HFF-Myc (cell line): Measurements from ENCODE around the gene MPI.

Source experiments
- DNase-seq: peaks from one replicate; pipeline ENCODE4 v3.0.0-alpha.2; 2011; ENCODE audit warnings: low read depth; ENCODE audit errors: extremely low read depth
- H3K4me3 ChIP-seq: replicated peaks from 2 replicates; pipeline ENCODE4 v1.5.1; 2011; ENCODE audit warnings: low read depth, mild to moderate bottlenecking, control low read depth, low read length
- TF ChIP-seq, protein P1 (sequence below): IDR thresholded peaks from 2 replicates; pipeline ENCODE4 v1.5.1; 2012; ENCODE audit warnings: mild to moderate bottlenecking, low read depth, low read length, control low read depth; ENCODE audit errors: missing control alignments

The MPI gene, protein sequence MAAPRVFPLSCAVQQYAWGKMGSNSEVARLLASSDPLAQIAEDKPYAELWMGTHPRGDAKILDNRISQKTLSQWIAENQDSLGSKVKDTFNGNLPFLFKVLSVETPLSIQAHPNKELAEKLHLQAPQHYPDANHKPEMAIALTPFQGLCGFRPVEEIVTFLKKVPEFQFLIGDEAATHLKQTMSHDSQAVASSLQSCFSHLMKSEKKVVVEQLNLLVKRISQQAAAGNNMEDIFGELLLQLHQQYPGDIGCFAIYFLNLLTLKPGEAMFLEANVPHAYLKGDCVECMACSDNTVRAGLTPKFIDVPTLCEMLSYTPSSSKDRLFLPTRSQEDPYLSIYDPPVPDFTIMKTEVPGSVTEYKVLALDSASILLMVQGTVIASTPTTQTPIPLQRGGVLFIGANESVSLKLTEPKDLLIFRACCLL

DNA sequence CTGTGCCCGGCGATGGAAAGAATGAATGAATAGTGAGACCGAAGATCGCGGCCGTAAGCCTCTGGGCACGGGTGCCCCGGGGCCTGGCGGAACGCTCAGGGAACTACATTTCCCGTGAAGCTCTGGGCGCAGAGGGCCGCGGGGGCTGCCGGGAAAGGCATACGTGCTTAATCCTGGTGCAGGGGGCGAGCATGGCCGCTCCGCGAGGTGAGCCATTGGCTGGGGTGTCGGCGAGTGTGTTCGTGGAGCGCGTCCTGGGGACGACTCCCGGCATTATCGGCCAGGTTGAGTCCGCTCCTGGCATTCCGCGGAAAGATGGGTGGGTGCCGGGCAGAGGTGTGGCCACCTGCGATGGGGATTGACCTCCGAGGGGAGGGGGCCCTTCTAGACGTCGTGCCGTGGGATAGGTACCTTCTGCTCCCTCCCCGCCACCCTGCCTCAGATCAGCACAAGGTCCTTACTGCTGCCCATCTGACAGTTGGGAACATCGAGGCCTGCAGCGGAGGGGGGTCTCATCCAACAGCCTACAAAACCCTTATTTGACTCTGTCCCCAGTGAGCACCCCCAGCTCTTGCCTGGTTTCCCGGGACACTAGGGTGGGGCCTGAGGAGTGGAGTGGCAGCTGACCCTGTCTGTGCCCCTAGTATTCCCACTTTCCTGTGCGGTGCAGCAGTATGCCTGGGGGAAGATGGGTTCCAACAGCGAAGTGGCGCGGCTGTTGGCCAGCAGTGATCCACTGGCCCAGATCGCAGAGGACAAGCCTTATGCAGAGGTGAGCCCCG, at the start of gene MPI:
Gene MPI (plus strand): TSS at position 160 of the 782 bp plus-strand sequence. CDS start 32 bp downstream, at position 192.
- DNase-seq = peak; percentile 44
- TF ChIP-seq, protein P1, sequence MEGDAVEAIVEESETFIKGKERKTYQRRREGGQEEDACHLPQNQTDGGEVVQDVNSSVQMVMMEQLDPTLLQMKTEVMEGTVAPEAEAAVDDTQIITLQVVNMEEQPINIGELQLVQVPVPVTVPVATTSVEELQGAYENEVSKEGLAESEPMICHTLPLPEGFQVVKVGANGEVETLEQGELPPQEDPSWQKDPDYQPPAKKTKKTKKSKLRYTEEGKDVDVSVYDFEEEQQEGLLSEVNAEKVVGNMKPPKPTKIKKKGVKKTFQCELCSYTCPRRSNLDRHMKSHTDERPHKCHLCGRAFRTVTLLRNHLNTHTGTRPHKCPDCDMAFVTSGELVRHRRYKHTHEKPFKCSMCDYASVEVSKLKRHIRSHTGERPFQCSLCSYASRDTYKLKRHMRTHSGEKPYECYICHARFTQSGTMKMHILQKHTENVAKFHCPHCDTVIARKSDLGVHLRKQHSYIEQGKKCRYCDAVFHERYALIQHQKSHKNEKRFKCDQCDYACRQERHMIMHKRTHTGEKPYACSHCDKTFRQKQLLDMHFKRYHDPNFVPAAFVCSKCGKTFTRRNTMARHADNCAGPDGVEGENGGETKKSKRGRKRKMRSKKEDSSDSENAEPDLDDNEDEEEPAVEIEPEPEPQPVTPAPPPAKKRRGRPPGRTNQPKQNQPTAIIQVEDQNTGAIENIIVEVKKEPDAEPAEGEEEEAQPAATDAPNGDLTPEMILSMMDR = no peak
- peak within 1 kb of the TSS; percentile 85 for H3K4me3 ChIP-seq

DNA sequence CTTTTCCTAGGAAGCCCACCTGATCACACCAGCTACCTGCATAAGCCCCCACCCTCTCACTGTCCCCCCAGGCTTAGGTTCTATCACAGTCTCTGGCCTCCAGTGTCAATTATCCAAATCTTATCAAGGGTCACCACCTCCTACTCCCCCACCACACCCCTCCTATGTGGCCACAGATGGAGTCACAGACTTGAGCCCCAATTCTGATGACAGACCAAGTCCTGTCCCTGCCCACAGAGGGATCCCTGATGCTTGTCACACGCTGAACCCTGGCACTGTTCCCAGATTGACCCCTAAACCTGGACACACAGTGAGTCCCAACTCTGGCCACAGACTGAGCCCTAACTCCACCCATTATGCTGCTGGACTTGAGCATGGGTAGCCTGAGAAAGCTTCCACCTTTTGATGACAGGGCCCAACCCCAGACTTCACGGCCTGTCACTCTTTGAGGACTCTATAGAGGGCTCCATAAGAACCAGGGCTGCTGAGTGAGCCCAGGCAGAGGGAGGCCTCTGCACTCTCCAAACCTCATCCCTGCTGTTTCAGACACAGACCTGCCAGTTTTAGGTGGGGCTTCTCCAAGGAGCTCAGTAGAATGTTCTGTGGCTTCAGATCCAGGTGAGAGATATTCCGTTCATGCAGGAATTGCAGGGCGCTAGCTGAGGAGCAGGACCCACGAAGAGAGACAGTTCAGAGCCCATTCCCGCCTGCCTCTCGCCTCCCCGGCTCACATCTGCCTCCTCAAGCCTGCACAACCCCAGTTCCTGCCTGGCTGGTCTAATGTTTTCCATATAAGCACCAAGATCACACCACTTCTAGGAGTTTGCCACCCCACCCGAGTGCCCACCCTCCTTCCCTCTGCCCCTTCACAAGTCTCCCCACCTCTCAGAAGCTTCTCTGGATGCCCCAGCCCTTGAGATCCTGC, 48.7 kb upstream of the MPI start:
- H3K4me3 ChIP-seq = no peak overlapping the region
- no peak for DNase-seq
- TF ChIP-seq, protein P1 = no peak

DNA sequence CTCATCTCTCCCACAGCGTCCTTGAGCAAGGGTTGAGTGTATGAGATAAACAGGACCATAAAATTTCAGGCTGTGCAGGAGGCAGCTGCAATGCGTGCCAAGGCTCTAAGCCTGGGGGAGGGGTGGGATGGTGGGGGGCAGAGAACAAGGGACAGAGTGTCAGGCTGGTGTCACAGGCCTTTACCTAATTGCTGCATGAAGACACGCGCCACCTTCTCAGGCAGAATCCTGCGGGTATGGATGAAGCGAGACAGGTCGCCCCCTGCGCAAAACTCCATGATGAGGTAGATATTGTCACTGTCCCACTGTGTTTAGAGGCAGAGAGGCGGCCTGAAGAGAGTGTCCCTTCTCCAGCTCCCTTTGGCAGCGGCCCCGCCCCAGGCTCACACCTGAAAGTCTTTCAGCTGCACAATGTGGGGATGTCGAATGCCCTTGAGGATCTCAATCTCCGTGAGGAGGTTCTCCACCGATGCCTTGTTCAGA, 47.9 kb upstream of the MPI start:
- TF ChIP-seq, protein P1 = no peak

DNA sequence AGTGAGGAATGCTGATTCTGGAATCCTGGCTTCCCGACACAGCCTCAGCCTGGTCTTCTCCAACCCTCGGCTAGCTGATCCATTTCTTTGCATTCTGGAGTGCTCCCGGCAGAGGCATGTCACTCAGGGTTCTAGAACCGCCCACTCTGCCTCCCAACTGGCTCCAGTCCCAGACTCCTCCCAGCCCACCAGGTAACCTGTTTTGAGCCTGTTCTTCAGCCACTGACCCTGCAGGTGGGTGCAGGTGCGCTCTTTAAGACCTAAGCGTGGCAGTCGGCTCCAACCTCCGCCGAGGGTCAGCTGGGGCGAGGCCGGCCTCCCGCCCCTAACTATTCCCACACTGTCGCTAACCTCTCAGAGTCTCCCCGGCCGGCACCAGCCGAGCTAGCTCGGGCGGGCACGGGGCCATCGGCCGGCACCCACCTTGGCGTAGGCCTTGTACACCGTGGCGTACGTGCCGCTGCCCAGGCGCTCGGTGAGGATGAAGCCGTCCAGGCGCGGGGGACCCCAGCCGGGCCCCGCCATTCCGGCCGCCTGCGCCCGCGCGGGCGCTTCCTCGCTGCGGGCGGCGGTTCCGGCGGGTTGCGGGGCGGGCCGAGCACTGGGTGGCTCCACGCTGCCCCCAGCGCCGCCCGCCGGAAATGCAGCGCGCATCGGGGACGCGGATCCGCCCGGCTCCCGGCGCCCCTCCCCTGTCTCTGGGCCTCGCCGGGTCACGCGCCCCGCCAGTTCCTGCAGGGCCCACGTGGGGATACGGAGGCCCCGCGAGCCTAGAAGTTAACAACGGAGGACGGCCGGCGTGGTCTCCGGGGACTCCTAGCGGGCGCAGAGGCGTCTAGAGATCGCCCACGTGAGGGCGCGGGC, 47.0 kb upstream of the MPI start, which contains the start of gene ULK3:
Gene ULK3 (minus strand): TSS at position 576 of the 864 bp plus-strand sequence. CDS start 51 bp downstream, at position 525.
- no peak for DNase-seq
- H3K4me3 ChIP-seq = peak within 1 kb of the TSS; percentile 60
- TF ChIP-seq, protein P1 = peak; percentile 25

More for the DNA sequence above, 47.9 kb upstream of the MPI start:
- no peak for DNase-seq
- H3K4me3 ChIP-seq = peak overlapping the region; percentile 60

DNA sequence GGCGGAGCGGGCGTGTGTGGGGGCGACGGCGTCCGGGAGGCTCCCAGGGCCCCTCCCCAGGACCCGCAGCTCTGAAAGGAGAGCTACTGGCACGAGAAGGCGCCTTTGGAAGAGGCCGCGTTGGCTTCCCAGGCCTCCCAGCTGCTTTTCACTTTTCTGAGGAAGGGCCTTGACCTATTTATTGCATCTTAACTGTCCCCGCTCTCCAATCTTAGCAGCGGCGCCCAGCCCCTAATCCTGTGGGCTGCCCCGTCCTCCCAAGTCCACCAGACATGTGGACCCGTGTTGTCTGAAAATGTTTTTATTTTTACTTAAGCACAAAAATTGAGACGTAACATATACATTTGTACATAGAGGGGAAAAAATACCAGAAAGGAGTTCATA, 46.4 kb upstream of the MPI start:
- TF ChIP-seq, protein P1 = no peak
- H3K4me3 ChIP-seq = peak overlapping the region; percentile 60
- no peak for DNase-seq
